Measurements from ENCODE around the gene ZDHHC17.

DNA sequence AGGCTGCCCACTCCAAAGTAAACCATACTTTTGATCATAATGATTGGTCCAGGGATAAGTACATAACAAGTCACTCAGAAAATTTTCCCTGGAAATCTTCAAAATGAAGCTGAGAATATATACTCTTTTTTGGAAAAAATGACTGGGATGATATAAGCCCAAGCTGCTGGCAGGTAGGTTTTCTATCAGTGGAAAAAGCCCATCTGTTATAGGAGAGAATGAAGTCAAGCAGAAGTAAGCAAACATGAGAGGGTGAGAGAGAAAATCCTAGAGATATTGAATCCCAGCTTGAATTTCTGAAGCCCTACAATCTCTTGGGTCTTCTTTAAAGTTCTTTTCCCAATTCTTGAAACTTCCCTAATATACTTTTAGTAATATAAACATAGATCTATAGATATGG, 37.3 kb upstream of the ZDHHC17 start:
- TF ChIP-seq, protein P1, sequence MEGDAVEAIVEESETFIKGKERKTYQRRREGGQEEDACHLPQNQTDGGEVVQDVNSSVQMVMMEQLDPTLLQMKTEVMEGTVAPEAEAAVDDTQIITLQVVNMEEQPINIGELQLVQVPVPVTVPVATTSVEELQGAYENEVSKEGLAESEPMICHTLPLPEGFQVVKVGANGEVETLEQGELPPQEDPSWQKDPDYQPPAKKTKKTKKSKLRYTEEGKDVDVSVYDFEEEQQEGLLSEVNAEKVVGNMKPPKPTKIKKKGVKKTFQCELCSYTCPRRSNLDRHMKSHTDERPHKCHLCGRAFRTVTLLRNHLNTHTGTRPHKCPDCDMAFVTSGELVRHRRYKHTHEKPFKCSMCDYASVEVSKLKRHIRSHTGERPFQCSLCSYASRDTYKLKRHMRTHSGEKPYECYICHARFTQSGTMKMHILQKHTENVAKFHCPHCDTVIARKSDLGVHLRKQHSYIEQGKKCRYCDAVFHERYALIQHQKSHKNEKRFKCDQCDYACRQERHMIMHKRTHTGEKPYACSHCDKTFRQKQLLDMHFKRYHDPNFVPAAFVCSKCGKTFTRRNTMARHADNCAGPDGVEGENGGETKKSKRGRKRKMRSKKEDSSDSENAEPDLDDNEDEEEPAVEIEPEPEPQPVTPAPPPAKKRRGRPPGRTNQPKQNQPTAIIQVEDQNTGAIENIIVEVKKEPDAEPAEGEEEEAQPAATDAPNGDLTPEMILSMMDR (IDR thresholded peaks at IDR 0.05), result no peak
- no peak for TF ChIP-seq POLR2A (IDR thresholded peaks at IDR 0.05)

Measured in uterus (tissue), 2 donors.